ENCODE results near the gene RPS6KA4.

The RPS6KA4 gene

DNA sequence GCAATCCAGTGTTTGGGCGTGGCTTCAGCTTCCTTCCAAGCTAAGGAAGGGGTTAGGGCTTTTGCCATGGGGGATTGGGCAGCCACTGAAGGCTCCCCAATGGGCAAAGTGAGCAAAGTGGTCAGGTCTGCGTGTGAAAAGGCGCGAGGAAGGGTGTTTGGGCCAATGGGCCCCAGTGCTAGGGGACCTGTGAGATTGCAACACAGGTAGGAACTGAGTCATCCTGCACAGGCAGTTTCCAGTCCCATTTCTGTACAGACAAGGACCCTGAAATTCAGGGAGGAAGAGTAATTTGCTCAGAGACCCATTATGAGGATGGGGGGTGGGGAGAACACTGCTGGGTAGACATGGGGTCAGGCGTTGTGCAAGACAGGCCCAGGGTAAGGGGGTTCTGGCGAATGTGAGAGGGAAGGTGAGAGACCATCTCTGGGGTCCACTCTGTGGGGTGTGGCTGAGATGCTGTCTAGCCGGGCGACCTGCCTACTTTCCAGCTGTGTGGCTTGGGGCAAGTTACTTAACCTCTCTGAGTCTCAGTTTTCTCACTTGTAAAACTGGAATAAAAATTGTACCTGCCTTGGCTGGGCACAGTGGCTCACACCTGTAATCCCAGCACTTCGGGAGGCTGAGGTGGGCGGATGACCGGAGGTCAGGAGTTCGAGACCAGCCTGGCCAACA lies 11.6 kb upstream of the RPS6KA4 start:
- no peak for DNase-seq (ENCODE audit: low read depth in 2 of 3, low spot score in 1 of 3)

DNA sequence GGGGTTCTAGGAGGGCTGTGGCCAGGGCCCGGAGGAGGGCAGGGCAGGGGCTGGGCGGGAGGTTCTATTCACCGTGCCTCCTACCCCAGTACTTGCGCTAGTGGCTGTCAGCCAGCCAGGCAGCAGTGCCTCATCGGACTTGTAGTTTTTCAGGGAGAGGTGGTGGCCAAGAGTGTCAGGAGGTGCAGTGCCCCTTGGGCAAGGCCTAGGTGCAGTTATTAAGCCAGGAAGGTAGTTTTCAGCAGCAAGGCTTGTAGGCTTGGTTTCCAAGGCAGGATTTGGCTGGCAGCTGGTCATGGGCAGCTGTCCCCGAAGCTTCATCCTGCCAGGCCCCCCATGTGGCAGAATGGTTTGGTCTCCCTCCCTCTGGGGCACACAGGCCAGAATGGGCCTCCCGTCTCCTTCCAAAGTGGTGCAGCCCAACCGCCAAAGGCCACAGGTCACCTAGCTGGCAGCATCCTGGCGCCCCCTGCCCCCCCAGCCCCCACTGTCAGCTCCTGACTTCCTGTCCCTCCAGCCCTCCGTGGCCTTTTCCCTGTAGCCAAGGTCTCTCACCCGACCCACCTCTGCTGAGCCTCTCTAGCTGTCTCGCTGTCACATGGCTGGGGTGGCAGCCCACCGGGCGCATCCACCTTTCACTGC lies 10.5 kb upstream of the RPS6KA4 start:
- no peak for DNase-seq (ENCODE audit: low read depth in 2 of 3, low spot score in 1 of 3)

DNA sequence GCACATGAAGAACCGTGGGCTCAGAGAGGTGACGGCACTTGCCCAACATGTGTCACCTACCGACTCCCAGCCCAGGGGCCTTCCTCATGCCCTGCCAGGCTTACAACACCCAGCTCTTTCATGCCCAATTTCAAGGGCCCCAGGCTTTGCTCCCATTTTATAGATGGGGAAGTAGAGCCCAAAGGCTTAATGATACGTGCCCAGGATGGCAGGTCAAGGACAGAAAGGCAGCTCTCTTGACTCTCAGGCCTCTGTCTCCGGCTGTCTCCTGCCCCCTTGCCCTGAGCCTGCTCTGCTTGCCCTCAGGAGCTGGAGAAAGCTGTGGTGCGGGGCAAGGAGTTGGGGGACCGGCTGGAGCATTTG lies 10.0 kb upstream of the RPS6KA4 start:
- no peak for DNase-seq (ENCODE audit: low read depth in 2 of 3, low spot score in 1 of 3)

DNA sequence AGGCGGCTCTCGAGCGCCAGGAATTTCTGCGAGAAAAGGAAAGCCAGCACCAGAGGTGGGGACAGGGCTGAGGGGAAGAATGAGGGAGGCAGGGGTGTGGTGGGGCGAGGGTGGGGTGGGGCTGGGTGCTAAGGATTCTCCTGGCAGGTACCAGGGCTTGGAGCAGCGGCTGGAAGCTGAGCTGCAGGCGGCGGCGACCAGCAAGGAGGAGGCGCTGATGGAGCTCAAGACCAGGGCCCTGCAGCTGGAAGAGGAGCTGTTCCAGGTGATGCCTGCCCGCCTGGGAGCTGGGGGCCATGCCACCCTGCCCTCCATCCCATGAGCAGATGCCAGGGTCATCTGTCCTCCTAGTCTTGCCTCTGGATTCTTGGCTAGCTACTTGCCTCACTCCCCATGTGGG lies 9.6 kb upstream of the RPS6KA4 start:
- no peak for DNase-seq (ENCODE audit: low read depth in 2 of 3, low spot score in 1 of 3)

DNA sequence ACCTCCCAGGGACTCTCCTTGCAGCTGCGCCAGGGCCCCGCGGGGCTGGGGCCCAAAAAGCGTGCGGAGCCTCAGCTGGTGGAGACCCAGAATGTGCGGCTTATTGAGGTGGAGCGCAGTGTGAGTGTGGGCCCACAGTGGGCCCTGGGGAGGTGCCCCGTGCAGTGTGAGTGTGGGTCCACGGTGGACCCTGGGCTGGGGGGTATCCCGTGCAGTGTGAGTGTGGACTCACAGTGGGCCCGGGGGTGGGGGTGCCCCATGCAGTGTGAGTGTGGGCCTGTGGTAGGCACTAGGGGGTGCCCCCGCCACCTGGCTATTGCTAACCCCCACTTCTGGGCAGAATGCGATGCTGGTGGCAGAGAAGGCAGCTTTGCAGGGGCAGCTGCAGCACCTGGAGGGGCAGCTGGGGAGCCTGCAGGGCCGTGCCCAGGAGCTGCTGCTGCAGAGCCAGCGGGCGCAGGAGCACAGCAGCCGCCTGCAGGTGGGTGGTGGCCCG lies 7.8 kb upstream of the RPS6KA4 start:
- DNase-seq (ENCODE audit: low read depth in 2 of 3, low spot score in 1 of 3), result no peak

DNA sequence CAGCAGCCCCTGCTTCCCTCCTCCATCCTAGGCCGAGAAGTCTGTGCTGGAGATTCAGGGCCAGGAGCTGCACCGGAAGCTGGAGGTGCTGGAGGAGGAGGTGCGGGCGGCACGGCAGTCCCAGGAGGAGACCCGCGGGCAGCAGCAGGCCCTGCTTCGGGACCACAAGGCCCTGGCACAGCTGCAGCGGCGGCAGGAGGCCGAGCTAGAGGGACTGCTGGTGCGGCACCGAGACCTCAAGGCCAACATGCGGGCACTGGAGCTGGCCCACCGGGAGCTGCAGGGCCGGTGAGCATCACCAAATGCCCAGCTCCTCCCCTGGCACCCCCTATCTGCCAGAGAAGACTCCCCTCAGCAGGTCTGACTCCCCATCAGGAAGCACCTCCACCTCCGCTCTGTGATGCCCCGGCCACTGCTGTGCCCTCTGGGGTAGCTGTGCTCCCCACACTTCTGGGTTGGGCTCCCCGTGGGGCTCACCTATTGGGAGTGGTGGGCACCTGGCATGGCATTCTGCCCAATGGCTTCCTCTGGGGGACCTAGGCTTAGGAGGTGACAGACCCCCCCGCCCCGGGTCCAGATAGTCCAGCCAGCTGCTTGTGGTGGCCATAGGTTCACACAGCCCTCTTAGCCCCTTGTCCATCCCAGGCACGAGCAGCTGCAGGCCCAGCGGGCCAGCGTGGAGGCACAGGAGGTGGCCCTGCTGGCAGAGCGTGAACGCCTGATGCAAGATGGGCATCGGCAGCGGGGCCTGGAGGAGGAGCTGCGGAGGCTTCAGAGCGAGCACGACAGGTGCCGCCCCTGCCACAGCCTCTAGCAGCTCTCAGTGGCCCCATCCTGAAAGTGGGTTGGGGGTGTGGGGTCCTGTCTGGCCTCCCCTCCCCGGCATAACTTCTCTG lies 6.6 kb upstream of the RPS6KA4 start:
- DNase-seq (ENCODE audit: low read depth in 2 of 3, low spot score in 1 of 3), result no peak

DNA sequence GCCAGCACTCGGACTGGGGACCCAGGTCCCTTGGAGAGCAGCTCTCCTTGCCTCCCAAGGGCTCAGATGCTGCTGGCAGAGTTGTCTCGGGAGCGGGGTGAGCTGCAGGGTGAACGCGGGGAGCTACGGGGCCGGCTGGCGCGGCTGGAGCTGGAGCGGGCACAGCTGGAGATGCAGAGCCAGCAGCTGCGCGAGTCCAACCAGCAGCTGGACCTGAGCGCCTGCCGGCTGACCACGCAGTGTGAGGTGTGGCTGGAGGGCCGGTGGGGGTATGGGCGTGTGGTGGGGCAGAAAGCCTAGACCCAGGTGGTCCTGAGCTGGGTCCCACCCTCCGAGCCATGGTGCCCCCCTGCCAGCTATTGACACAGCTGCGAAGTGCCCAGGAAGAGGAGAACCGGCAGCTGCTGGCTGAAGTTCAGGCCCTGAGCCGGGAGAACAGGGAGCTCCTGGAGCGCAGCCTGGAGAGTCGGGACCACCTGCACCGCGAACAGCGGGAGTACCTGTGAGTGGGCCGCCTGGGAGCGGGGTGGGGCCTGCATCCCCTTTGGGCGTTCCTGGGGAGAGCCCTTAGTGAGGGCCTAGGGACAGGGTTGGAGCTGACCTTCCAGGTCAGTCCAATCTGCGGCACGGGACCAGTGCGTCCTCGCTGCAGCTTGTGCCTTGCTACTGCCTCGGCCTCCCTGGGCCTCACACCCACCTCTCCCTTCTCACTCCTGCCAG lies 5.8 kb upstream of the RPS6KA4 start:
- DNase-seq (ENCODE audit: low read depth in 2 of 3, low spot score in 1 of 3), result no peak

DNA sequence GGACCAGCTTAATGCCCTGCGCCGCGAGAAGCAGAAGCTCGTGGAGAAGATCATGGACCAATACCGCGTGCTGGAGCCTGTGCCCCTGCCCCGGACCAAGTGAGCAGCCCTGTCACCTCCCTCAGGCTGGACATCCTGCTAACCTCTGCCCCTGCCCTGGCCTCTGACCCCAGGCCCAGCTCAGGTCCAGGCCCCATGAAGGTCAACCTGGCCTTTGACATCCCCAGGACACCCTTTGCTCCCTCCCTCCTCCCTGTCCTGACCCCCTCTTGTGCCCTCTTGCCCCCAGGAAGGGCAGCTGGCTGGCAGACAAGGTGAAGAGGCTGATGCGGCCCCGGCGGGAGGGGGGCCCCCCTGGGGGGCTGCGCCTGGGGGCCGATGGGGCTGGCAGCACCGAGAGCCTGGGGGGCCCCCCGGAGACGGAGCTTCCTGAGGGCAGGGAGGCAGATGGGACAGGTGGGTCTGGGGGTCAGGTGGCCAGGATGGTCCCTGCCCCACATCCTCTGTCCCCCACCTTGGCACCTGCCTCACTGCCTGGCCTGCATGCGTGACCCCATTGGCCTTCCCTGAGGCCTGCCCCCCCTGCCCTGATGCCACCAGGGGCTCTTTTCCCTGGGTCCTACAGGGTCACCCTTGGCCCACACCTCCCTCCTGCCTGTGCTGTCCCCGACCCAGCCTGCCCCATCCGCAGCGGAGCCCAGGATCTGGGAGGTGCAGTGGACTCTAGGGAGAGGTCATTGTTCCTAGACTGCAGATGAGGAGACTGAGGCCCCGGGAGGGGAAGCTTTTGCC lies 5.1 kb upstream of the RPS6KA4 start:
- no peak for DNase-seq (ENCODE audit: low read depth in 2 of 3, low spot score in 1 of 3)

DNA sequence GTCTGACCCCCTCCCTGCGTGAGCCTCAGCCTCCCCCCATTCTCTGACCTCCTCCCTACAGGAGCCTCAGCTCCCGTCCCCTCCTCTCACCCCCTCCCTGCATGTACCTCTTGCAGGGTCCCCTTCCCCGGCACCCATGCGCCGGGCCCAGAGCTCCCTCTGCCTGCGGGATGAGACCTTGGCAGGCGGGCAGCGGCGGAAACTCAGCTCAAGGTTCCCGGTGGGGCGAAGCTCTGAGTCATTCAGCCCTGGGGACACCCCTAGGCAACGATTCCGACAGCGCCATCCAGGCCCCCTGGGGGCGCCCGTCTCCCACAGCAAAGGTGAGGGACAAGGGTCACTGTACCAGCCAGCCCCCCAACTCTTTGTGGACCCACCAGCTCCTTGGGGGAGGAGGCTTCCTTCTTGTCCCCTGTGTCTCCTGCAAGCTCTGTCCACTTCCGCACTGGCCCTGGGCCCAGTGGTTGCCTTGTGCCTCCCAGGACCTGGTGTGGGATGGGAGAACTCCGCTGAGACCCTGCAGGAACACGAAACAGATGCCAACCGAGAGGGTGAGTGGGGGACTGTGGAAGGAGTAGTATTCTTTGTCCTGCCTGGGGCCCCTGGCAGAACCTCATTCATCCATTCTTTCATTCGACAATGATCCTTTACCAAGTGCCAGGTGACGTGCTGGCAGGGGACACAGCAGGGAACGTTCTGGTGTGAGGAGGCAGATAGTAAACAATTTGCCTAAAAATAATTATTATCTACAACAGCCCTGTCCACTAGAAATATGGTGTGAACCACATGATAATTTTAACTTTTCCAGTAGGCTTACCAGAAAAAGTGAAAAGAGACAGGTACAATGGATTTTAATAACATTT lies 3.7 kb upstream of the RPS6KA4 start:
- no peak for DNase-seq (ENCODE audit: low read depth in 2 of 3, low spot score in 1 of 3)

DNA sequence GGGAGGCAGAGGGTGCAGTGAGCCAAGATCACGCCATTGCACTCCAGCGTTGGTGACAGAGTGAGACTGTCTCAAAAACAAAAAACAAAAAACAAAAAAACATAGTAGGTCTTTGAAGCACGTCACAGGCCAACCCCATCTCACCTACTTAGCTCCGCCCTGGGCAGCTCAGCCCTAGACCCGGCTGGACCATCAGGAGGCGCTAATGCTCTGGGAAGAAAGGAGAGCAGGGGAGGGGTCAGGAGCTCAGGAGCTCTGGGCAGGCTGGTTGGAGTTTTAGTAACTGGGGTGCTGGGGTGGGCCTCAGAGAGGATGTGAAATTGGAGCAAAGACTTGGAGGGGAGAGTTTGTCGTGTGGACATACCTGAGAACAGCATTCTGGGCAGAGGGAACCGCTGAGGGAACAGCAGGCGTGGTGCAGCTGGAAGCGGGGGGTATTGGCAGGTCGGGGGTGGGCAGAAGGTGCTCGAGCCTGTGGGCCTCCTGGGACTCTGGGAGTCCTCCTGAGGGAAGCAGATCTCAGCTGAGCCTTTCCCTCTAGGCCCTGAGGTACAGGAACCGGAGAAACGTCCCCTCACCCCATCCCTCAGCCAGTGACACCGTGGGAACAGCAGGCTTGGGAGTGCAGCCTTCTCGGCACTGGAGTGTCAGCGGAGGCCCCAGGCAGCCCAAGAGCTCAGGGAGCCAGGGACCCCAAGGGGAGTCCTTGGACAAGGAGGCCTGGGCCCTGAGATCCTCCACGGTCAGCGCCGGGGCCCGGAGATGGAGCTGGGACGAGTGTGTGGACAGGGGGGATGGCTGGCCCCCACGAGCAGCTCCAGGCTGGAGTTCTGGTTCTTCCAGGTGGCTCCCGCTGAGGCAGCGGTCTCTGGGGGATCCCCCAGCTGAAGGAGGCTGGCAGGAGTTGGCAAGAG lies 2.2 kb upstream of the RPS6KA4 start:
- peak in 2 of 3 donors; percentile 42 to 48 for DNase-seq (ENCODE audit: low read depth in 2 of 3, low spot score in 1 of 3)

DNA sequence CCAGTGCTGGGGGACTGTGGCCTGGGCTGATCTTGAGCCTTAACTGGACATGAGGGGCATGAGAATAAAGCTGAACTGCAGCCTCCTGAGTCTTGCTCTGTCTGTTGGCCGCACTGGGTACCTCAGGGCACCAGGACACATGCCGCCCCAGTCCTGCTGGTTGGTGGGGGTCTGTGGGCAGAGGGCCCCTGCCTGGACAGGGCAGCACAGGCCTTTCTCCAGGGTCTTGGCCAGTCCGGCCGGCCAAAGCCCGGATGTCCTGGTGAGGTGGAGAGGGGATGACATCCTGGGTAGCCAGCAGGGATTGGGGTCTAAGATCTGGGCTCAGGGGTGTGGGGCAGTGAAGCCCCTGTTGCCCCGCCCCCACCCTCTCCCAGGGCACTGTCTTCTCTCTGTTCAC lies 1.5 kb upstream of the RPS6KA4 start:
- no peak for DNase-seq (ENCODE audit: low read depth in 2 of 3, low spot score in 1 of 3)

DNA sequence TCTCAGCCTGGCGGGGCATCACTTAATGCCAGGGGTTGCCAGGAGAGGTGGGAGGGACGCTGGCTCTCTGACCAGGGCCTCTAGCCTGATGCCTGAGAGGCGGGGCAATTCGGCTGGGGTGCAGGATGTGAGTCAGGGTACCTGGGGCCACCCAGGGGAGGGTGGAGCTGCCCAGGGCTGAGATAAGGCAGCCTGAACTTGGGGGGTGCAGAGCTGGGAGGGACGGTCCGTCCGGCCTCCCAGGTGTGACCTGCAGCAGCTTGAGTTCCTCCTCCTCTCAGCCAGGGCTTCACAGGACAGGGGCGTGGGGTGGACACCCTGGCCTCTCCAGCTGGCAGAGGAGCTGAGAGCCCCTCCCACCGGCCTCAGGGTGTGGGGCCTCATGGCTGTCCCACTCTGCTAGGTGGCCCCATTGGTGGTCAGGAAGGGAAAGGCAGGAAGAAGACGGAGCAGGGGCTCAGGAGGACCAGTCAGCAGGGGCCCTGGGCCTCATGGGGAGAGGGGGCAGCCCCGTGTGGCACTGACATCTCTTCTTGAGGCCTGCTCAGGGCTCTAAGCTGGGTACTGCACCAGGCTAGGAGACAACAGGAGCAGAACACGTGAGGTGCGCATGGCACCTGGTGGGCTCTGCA lies 942 bp upstream of the RPS6KA4 start:
- DNase-seq (ENCODE audit: low read depth in 2 of 3, low spot score in 1 of 3), result peak in 2 of 3 donors; percentile 27 to 47

DNA sequence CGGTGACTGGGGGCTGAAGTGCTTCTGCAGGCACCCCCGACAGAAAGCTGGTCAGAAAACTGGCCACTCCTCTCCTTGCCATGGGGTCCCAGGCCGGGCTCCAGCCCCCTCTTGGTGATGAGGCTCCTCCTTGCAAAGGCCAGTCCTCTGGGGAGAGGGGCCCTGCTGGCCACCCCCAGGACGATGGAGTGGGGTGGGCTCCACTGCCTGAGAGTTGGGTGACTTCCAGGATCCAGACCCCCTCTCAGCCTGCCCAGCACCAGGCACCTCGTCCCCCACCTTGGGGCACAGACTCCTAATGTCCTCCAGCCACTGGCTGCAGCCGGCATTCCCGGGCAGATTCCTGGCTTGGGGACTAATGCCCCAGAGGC lies 441 bp upstream of the RPS6KA4 start:
- DNase-seq (ENCODE audit: low read depth in 2 of 3, low spot score in 1 of 3), result no peak

DNA sequence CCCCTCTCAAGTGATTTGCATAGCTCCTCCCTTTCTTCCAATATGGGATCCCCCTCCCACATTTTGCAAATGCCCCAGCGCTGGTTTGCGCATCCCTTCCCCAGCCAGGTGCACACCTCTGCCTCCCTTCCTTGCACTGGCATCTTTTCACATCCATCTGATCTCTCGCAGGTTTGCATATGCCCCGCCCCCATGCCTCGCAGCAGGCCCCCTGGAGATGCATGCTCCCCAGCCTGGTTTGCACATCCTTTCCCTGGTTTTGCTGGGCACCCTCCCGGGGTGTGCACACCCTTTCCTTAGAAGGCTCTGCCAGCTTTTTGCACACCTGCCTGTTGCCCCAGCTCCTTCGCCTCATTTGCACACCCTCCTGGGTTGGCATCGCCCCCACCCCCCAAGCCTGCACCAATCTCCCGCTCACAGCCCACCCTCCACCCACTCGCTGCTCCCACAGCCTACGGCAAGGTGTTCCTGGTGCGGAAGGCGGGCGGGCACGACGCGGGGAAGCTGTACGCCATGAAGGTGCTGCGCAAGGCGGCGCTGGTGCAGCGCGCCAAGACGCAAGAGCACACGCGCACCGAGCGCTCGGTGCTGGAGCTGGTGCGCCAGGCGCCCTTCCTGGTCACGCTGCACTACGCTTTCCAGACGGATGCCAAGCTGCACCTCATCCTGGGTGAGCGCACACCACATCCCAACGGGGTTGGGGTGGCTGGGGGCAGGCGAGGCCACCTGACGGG lies 917 bp downstream of the RPS6KA4 start:
- DNase-seq (ENCODE audit: low read depth in 2 of 3, low spot score in 1 of 3), result peak in 1 of 3 donors; percentile 14

DNA sequence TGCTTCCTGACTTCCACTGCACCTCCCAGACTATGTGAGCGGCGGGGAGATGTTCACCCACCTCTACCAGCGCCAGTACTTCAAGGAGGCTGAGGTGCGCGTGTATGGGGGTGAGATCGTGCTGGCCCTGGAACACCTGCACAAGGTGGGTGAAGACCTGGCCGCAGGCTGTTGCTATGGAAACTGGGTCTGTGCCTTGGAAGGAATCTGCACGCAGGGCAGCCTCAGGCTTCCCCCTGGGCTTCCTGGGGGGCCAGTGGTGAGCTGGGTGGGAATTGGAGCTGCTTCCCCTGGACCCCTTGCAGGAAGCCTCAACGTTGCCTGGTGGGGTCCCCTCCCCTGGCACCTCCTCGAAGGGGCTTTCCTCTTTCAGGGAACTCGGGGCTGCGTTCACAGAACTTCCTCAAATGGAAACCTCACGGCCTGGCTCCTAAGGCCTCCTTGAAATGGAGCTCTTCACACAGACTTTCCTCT lies 1.5 kb downstream of the RPS6KA4 start:
- no peak for DNase-seq (ENCODE audit: low read depth in 2 of 3, low spot score in 1 of 3)

DNA sequence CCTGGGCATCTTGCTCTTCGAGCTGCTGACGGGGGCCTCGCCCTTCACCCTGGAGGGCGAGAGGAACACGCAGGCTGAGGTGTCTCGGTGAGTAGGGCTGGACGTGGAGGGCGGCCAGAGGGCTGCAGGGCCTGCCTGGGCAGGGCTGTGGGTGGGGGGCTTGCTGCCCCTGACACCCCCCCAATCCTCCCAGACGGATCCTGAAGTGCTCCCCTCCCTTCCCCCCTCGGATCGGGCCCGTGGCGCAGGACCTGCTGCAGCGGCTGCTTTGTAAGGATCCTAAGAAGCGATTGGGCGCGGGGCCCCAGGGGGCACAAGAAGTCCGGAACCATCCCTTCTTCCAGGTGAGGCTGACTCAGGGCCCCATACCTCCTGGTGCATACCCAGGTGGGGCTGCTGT lies 2.7 kb downstream of the RPS6KA4 start:
- DNase-seq (ENCODE audit: low read depth in 2 of 3, low spot score in 1 of 3), result no peak

DNA sequence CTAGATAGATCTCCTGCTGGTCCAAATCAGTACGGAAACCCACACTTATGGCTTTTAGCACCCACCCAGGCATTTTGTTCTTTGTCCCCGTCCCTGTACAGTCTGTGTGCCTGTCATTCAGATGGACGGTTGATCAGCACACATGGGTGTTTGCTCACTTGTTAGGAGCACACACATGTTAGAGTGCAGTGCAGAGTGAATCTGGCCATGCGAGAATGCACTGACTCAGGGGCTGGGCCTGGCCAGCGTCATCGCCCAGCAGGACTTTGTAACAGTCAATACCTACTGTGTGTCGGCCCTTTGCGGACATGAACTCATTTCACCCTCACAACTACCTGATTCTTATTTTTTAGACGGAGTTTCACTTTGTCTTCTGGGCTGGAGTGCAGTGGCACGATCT lies 3.4 kb downstream of the RPS6KA4 start:
- no peak for DNase-seq (ENCODE audit: low read depth in 2 of 3, low spot score in 1 of 3)

All from stimulated activated CD4-positive, alpha-beta T cell treated with anti-CD3 and anti-CD28 coated beads, Interleukin-12 subunit alpha, Interleukin-12 subunit beta, amount 100 ng/mL, for 48 hours (primary cell).